Stimulated activated CD8-positive, alpha-beta memory T cell treated with anti-CD3 and anti-CD28 coated beads, Interleukin-7, amount 100 ng/mL, for 24 hours (primary cell): ENCODE results near the gene EBPL.

Experiments
- DNase-seq: peaks from one replicate; pipeline ENCODE4 v3.0.0-alpha.2; 2020; ENCODE audit warnings: low read depth

Gene EBPL

GRCh38 chr13:49676581-49677298 is 14.5 kb downstream of the EBPL start:
- no peak for DNase-seq

DNA sequence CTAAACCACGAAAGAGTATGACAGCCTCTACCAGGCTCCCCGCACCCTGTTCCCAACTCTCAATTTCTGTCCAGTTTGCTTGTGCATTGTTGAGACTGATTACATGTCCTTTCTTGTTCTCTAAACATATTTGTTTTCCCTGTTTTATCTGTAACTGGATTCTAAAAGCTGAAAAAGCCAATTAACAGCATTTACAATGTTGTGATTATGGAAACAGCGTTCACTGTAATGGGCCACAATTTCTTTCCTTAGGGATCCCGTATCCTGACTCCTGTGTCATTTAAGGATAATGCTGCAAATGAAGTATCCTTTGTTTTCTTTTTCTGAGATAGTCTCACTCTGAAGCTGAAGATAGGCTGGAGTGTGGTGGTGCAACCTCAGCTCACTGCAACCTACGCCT is 20.5 kb downstream of the EBPL start:
- DNase-seq = no peak

- no peak for DNase-seq
Observed at GRCh38 chr13:49669735-49670309, 21.5 kb downstream of the EBPL start.

GRCh38 chr13:49667773-49668172 is 23.5 kb downstream of the EBPL start:
- no peak for DNase-seq

- no peak for DNase-seq
Observed at GRCh38 chr13:49664606-49665005, 26.7 kb downstream of the EBPL start.

- DNase-seq = no peak
Observed at GRCh38 chr13:49657241-49657641, 34.0 kb downstream of the EBPL start.

- no peak for DNase-seq
Observed at GRCh38 chr13:49655906-49656305, 35.4 kb downstream of the EBPL start.

GRCh38 chr13:49654011-49654410 is 37.3 kb downstream of the EBPL start:
- no peak for DNase-seq

- no peak for DNase-seq
Observed at GRCh38 chr13:49653478-49653877, 37.8 kb downstream of the EBPL start.

DNA sequence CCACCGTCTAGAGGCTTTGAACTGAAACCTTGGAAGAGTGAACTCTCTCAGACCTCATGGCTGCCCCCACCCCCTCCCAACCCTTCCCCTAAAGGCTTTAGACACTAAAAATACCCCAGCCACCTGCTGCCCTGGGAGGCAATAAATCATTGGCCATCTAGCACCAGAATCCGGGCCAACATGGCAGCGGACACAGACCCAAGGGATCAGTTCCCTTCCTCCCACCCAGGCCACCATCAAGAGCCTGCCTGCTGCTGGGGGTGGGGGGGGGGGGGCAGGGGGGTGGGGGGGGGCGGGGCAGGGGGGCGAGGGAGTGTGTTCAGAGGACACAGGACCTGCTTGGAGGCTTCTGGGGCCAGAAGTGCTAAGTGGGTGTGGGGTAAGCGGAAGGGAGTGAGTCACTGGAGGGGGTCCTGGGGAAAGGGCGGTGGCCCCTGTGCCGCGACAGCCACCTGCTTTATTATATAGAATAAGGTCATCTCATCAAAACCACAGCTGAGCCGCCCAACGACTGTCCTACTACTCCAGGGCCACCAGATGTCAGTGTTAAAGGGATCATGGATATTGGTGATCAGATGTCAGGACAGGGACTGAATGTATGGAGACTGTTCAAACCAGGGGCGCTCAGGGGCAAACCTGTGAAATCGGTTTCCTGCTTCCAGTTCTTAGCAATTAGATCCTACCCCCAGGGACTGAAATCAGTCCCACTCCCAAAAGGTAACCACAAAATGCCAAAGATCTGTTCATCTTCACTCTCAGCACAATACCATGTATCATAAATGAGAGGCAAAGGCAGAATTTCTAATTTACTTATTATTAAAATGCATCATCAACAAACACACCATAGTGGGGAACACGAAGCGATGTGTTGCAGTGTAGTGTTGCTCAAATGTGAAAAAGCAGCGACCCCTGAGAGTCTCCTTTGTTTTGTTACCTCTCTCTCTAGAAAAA is 38.7 kb downstream of the EBPL start:
- no peak for DNase-seq

DNA sequence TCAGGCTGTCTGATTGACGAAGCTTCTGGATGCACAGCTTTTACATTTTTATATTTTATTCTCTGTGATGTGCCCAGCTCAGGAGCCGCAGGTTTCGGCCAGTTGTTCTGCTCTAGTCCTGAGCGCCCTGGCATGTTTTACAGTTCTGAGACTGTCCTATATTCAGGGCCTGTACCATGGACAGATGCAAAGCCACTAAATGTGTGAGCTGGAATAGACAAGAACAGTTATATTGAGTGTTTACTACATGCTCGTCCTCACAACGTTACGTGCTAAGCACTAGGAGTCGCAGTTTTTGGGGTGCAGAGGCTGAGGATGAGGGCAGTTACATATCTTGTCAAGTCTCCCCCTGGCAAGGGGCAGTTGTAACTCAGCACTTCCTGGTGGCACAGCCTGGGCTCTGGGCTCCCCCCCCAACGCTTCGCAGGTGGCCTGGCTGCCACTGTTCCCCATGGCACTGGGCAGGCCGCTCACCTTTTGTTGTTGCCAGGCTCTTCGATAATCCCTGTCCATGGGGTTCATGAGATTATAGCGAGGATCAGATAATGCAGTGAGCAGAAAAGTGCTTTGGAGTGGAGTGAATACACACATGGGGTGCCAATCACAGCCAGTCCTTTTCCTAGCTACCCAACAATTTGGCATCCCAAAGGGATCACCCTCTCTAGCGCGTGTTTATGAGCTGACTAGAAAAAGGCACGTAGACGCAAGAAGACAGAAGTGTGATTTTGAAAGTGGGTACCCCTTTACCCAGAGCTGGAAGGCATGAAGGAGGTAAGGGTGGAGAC is 39.5 kb downstream of the EBPL start:
- no peak for DNase-seq

DNA sequence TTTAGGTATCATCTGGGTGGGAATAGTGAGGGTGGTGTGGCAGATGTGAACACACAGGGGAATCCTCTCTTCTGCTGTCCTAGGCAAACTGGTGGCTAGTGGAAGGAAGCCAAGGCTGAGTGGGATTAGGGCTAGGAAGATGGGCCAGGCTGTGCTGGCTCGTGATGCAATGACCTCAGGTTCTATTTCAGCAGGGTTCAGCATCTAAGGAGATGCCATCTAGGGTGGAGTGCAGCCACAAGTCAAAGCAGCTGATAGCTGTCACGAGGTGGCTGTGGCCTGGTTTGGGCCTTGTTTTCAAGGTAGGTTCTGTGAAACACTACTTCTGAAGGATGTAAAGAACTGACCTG is 41.3 kb downstream of the EBPL start:
- no peak for DNase-seq

DNA sequence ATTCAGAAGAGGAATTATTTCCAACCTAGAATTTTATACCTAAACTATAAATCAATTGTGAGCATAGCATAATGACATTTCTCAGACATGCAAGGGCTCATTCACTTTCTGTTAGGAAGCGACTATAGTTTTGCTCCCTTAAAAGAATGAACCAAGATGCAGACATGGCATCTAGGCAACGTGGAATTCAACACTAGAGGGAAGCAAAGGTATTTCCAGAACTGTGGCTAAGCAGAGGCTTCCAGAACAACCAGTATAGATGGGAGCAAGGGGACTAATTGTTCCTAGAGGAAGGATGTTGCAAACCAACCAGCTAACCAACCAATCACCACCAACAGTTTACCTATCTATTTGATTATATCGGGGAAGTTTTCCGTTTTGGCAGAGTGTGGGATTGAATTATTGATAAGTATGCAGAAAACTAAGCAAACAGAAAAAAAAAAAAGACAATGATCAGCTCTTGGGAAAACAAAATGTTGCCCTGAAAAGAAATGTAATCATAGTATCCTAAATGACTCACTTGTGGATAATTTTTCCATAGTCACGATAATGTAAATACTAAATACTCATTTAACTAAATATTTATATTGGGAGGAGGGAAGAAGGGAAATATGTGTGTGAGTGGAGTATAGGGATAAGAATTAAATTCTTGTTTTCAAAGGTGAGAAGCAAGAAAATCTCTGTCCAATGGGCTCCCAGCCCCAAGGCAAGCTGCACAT is 41.9 kb downstream of the EBPL start:
- no peak for DNase-seq

- no peak for DNase-seq
Observed at GRCh38 chr13:49646688-49647087, 44.6 kb downstream of the EBPL start.

DNA sequence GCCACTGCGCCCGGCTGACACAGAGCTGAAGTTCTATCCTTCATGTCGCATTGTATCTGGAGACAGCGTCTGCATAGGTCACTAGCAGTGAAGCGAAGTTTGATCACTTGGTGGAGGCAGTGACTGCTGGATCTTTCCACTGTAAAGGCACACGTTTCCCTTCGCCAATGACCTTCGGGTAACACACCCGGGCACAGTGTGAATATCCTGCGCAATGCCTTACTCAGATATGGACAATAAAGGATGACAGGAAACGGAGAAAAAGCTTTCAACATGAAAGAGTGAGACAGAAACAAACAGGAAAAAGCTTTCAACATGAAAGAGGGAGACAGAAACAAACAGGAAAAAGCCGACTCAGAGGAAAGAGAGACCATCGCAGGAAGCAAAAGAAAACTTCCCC is 45.8 kb downstream of the EBPL start:
- no peak for DNase-seq

- no peak for DNase-seq
Observed at GRCh38 chr13:49643035-49643646, 48.1 kb downstream of the EBPL start.

DNA sequence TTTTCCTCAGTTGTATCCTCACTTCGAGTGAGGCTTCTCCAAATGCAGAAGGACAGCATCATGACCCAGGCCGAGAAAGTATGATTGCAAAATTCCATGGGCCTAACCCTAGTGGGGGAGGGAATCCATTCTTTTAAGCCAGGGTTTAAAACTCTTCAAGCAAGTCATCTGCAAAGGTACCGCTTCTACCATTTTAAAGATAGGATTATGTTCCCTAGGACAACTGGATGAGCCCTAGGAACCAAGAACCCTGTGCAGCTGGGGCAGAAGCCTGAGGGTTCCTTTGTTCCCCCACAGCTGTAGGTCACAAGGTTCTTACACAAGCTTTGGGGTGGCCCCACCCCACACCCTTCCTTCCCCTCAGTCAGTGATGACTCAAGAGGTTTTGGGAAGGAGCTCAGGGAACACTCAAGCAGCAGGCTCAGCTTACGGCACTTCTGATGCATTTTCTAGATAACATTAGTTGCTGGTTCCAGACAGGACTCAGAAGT is 49.4 kb downstream of the EBPL start:
- no peak for DNase-seq

- no peak for DNase-seq
Observed at GRCh38 chr13:49638744-49639072, 52.6 kb downstream of the EBPL start.

DNA sequence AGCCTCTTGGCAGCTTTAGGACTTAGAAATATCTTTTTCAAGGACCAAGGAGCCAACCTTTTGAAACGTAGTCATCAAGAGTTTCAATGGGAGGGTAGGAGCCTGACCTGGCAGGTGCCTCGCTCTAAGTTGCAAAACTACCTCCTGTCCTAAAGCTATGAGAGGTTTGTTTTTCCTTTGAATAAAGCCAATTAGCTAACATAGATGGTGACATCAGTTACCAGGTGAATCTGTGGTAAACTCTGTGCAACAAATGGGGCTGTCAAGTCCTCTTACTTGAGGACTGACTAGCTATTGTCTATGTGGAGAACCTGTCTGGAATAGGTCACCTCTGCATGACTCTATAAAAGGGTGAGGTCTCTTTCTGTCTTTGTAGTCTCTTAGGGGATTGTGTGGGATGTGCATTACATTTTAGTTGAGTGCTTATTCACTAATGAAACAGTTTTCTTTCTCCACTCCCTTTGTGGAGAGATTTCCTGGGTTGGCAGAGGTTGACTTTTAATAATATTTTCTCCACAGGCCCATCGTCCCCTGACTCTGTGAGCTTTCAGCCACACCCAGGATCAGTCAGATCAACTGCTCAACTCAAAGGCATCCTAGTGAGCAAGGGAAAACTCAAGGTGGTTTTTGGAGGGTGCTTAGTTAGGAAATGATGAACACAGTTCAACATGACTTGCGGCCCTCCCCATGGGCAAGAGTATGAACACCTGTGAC is 53.1 kb downstream of the EBPL start:
- no peak for DNase-seq

DNA sequence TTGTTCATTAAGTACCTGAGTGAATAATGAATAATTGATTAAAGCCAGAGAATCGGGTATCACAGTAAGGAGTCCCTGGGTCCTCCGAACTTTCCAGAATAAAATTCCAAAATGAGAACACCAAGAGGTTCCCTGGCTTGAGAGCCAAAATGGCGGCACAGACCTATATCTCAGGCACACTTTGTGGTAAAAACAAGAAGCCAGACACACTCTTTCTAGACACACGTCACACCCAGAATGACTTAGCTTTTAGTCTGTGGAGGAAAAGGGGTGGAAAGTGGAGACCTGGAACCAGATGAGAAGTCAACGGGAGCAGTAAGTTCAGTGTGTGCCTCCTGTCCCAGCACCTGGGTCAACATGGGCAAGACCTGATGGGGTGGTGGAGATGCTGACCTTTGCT is 54.6 kb downstream of the EBPL start:
- DNase-seq = no peak
